GM23338 (cell line): ENCODE results near the gene VSIR. TPM values are rescaled to one million over a fixed set of nuclear protein-coding genes. Genes with fewer than 3 reads are reported as not detected.

ENCODE experiments used
- ATAC-seq: fragments of 200-7000 bp; cut with Tn5 transposase; 3 replicates; pipeline ENCODE4 v1.9.1; 2020
- DNase-seq: peaks from one replicate; pipeline ENCODE4 v3.0.0-alpha.2; 2015; ENCODE audit warnings: low spot score
- H2AFZ ChIP-seq: fragments of 200-600 bp; sonication (generic); 2 replicates; pipeline ENCODE4 v1.8.0; 2016; ENCODE audit warnings: antibody characterized with exemption, mild to moderate bottlenecking, moderate library complexity
- H3F3A ChIP-seq: fragments of 200-600 bp; sonication (generic); replicated peaks from 2 replicates; pipeline ENCODE4 v1.8.0; 2017; ENCODE audit warnings: antibody characterized with exemption, mixed run types, low read depth
- H3K27ac ChIP-seq: fragments of 200-600 bp; sonication (generic); 2 replicates; pipeline ENCODE4 v1.6.1; 2016; ENCODE audit warnings: low read depth
- H3K27me3 ChIP-seq: fragments of 200-600 bp; sonication (generic); 2 replicates; pipeline ENCODE4 v1.8.0; 2016; ENCODE audit warnings: mild to moderate bottlenecking, mixed run types, moderate library complexity; ENCODE audit not compliant: insufficient read depth
- H3K36me3 ChIP-seq: fragments of 200-600 bp; sonication (generic); 2 replicates; pipeline ENCODE4 v1.8.0; 2016; ENCODE audit warnings: mild to moderate bottlenecking; ENCODE audit not compliant: insufficient read depth
- H3K4me1 ChIP-seq: fragments of 200-600 bp; sonication (generic); 2 replicates; pipeline ENCODE4 v1.8.0; 2016; ENCODE audit warnings: mild to moderate bottlenecking, moderate library complexity; ENCODE audit not compliant: insufficient read depth
- H3K4me2 ChIP-seq: fragments of 200-600 bp; sonication (generic); 2 replicates; pipeline ENCODE4 v1.7.1; 2017; ENCODE audit warnings: mixed run types
- H3K4me3 ChIP-seq: fragments of 200-600 bp; sonication (generic); 2 replicates; pipeline ENCODE4 v1.6.1; 2016; ENCODE audit warnings: mixed run types
- H3K79me2 ChIP-seq: fragments of 200-600 bp; sonication (generic); replicated peaks from 2 replicates; pipeline ENCODE4 v1.8.0; 2017; ENCODE audit warnings: mild to moderate bottlenecking; ENCODE audit not compliant: insufficient read depth
- H3K9me2 ChIP-seq: fragments of 200-600 bp; sonication (generic); 2 replicates; pipeline ENCODE4 v1.8.0; 2017; ENCODE audit not compliant: insufficient read depth
- H4K20me1 ChIP-seq: fragments of 200-600 bp; sonication (generic); replicated peaks from 2 replicates; pipeline ENCODE4 v1.8.0; 2017; ENCODE audit warnings: mild to moderate bottlenecking; ENCODE audit not compliant: insufficient read depth
- H3K27ac Mint-ChIP-seq: 2 replicates; pipeline ENCODE4 v1.8.0; 2020; ENCODE audit warnings: inconsistent platforms, mild to moderate bottlenecking, moderate library complexity, mixed read lengths
- H3K27me3 Mint-ChIP-seq: 3 replicates; pipeline ENCODE4 v1.8.0; 2022; ENCODE audit warnings: low read depth, mild to moderate bottlenecking, moderate library complexity, mixed read lengths, inconsistent platforms; ENCODE audit not compliant: insufficient read depth, poor library complexity
- H3K36me3 Mint-ChIP-seq: 3 replicates; pipeline ENCODE4 v1.8.0; 2021; ENCODE audit warnings: low read depth, mild to moderate bottlenecking, inconsistent platforms, moderate library complexity, mixed read lengths
- H3K4me1 Mint-ChIP-seq: 3 replicates; pipeline ENCODE4 v1.8.0; 2020; ENCODE audit warnings: mild to moderate bottlenecking, inconsistent platforms, mixed read lengths
- H3K4me3 Mint-ChIP-seq: 3 replicates; pipeline ENCODE4 v1.8.0; 2021; ENCODE audit warnings: moderate library complexity, mild to moderate bottlenecking, inconsistent platforms, mixed read lengths
- H3K9me3 Mint-ChIP-seq: 3 replicates; pipeline ENCODE4 v1.8.0; 2020; ENCODE audit warnings: moderate library complexity, mild to moderate bottlenecking, inconsistent platforms, mixed read lengths
- ETS1 ChIP-seq: IDR thresholded peaks from 2 replicates; pipeline ENCODE4 v1.6.1; 2016; ENCODE audit warnings: antibody characterized with exemption
- EZH2 ChIP-seq: fragments of 200-600 bp; sonication (generic); IDR thresholded peaks from one replicate; pipeline ENCODE4 v1.8.0; 2017; ENCODE audit warnings: antibody characterized with exemption, mild to moderate bottlenecking, low read depth; ENCODE audit not compliant: unreplicated experiment
- JUNB ChIP-seq: IDR thresholded peaks from one replicate; pipeline ENCODE4 v1.6.1; 2016; ENCODE audit warnings: antibody characterized with exemption; ENCODE audit not compliant: unreplicated experiment
- REST ChIP-seq: IDR thresholded peaks from one replicate; pipeline ENCODE4 v1.6.1; 2018; ENCODE audit warnings: antibody characterized with exemption; ENCODE audit not compliant: unreplicated experiment
- ZNF114 ChIP-seq: fragments of 250-450 bp; sonication (Bioruptor Pico); IDR thresholded peaks from 2 replicates; pipeline ENCODE4 v1.5.0; 2020; ENCODE audit warnings: mild to moderate bottlenecking, moderate library complexity
- ZNF331 ChIP-seq: fragments of 250-450 bp; sonication (Bioruptor Pico); IDR thresholded peaks from 2 replicates; pipeline ENCODE4 v1.5.0; 2020; ENCODE audit warnings: low read depth, mild to moderate bottlenecking, moderate library complexity
- polyA plus RNA-seq: library from polyadenylated mRNA; unstranded; fragments of >200 nt; fragmentation: Nextera tagmentation; extraction: Ambion mirVana; gene quantifications from 2 replicates; pipeline ENCODE4 v1.2.1, GENCODE V29; 2016
- total RNA-seq: library from RNA; depleted of rRNA; stranded (reverse); fragments of >200 nt; shearing (Covaris generic); gene quantifications from 2 replicates; pipeline ENCODE4 v1.2.3, GENCODE V29; 2014

VSIR gene
- total and polyA plus RNA-seq, 2 experiments from 2014 or later = 0.10 to 0.74 TPM

DNA sequence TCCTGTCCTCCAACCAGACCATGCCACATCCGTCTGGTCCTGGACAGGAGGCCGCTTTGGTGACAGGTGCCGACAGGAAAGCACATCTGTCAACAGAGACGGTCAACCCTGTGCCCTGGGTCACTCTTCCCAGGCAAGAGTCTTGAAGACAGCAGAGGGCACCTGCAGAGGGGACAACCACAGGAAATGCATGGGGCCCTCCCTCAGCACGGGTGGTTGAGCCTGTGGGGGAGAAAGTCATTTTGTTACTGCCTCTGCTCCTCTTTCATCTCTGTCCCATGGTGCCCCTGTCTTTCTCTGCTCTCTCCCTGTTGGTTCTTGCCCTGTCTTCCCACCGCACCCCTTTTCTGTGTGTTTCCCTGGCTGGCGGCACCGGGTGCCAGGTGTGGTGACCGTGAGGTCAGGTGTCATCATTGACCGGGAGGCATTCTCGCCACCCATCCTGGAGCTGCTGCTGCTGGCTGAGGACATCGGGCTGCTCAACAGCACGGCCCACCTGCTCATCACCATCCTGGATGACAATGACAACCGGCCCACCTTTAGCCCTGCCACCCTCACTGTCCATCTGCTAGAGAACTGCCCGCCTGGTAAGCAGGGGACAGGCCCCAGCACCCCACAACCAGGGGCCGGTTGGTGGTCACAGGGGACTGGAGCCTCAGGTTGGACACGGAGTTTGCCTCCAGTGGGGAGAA is 17.6 kb upstream of the VSIR start (continued):
- no peak for TF ChIP-seq ZNF331 (CRISPR knock-in tag)
- TF ChIP-seq ETS1 = no peak
- no peak for TF ChIP-seq EZH2
- no peak for TF ChIP-seq REST

DNA sequence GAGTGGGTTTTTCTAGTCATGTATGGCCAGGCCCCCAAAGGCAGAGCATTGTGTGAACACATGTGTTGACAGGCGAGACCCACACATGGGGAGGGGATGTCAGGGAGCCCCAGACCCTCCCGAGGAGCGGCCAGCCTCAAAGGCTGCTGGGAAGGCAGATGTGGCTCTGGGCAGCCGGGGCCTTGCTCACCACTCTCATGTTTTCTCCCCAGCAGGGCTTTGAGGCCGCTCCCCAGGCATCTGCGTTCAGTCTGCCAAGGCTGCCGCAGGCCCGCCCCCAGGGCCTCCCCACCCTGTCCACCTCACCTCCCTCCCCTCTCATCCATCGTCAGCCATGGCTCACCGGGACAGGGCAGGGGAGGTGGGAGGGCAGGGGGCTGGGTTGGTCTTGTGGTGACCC is 16.6 kb upstream of the VSIR start:
- ATAC-seq = no peak
- H3K27me3 ChIP-seq = no peaks in the 10 kb centered on the region

More for the DNA sequence above, 16.6 kb upstream of the VSIR start:
- no peaks in the 10 kb centered on the region for H3K36me3 ChIP-seq
- DNase-seq = no peak
- no peaks in the 10 kb centered on the region for H3K36me3 Mint-ChIP-seq
- no peaks in the 10 kb centered on the region for H3F3A ChIP-seq
- H3K27ac ChIP-seq = no peak overlapping the region
- H3K27me3 Mint-ChIP-seq = peaks cover 15% of the 10 kb centered on the region
- H3K4me3 ChIP-seq = no peak overlapping the region
- H3K4me1 ChIP-seq = no peaks in the 10 kb centered on the region
- no peak for TF ChIP-seq JUNB
- no peak for TF ChIP-seq ETS1
- no peak for TF ChIP-seq ZNF331 (CRISPR knock-in tag)
- no peak for TF ChIP-seq ZNF114 (CRISPR knock-in tag)
- H3K79me2 ChIP-seq = no peaks in the 10 kb centered on the region
- H3K9me2 ChIP-seq = no peaks in the 10 kb centered on the region
- H3K4me2 ChIP-seq = no peak overlapping the region
- no peaks in the 10 kb centered on the region for H3K4me1 Mint-ChIP-seq
- H2AFZ ChIP-seq = no peak overlapping the region
- no peak overlapping the region for H3K4me3 Mint-ChIP-seq
- H4K20me1 ChIP-seq = no peaks in the 10 kb centered on the region
- H3K9me3 Mint-ChIP-seq = no peaks in the 10 kb centered on the region; the same call in 2 of the 3 replicates
- no peak overlapping the region for H3K27ac Mint-ChIP-seq
